Retinal pigment epithelial cell (primary cell): Measurements from ENCODE around the gene AGAP1.

Experiments used
- DNase-seq: peaks from one replicate; pipeline ENCODE4 v3.0.0-alpha.2; 2010; ENCODE audit warnings: low read depth
- H3K4me3 ChIP-seq: 2 replicates; pipeline ENCODE4 v1.5.1; 2011; ENCODE audit warnings: mild to moderate bottlenecking, low read length, control low read depth, moderate library complexity
- CTCF ChIP-seq: conservative IDR thresholded peaks from 2 replicates; pipeline ENCODE4 v1.5.1; 2011; ENCODE audit warnings: low read depth, low read length, control low read depth, inconsistent platforms

The AGAP1 gene

GRCh38 chr2:235829726-235830125, 335.9 kb downstream of the AGAP1 start:
- DNase-seq, result no peak
- no peak overlapping the region for H3K4me3 ChIP-seq
- TF ChIP-seq CTCF, result no peak

DNA sequence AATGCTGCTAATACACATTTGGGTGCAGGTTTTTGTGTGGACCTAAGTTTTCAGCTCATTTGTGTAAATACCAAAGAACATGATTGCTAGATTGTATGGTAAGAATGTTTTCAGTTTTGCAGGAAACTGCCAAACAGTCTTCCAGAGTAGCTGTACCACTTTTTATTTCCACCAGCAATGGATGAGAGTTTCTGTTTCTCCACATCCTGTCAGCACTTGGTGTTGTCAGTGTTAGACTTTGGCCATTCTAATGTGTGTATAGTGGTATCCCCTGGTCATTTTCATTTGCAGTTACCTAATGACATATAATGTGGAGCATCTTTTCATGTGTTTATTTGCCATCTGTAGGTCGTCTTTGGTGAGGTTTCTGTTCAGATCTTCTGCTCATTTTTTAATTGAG, 337.9 kb downstream of the AGAP1 start:
- H3K4me3 ChIP-seq, result no peak overlapping the region
- no peak for TF ChIP-seq CTCF
- DNase-seq, result no peak

DNA sequence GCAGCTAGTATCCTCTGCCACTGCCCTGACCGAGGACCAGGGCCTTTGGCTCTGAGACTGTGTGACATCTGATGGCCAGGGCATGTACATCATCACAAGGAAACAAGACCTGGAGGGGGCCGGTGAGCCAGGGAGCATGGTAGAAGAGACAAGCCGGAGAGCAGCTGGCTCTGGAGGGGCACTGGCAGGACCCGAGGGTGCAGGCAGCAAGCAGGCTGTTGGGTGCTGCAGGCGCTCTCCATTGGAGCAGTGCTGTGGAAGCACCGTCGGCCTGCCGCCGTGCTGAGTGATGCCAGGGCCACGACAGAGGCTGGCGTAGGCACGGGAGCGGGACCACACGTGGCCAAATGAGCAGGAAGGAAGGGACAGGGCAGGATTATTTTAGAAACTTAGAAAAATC, 339.1 kb downstream of the AGAP1 start:
- no peak for TF ChIP-seq CTCF
- no peak for DNase-seq
- H3K4me3 ChIP-seq, result no peak overlapping the region

- no peak for TF ChIP-seq CTCF
- DNase-seq, result no peak
- no peak overlapping the region for H3K4me3 ChIP-seq
Observed at GRCh38 chr2:235833971-235834620, 340.3 kb downstream of the AGAP1 start.

GRCh38 chr2:235834781-235835180, 340.9 kb downstream of the AGAP1 start:
- no peak for TF ChIP-seq CTCF
- no peak for DNase-seq
- H3K4me3 ChIP-seq, result no peak overlapping the region

GRCh38 chr2:235835810-235836209, 342.0 kb downstream of the AGAP1 start:
- DNase-seq, result no peak
- no peak overlapping the region for H3K4me3 ChIP-seq
- no peak for TF ChIP-seq CTCF

DNA sequence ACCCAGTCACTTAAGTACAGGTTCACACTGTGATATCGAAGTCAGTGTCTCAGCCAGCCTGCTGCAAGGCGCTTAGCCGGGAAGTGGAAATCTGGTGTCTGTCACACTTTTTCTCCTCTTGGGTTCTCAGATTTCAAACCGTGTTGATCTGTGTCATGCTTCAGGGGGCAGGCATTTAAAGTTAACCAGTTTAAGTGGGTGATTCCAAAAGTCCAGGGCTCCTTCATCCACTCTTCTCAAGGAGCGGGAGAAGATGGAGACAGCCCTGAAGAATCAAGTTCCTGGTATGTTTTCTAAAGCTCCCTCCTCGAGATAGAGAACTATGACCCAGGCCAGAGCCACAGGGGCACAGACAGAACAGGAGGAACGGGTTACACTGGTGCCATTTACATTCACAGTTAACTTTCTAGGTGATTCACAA, 342.7 kb downstream of the AGAP1 start:
- TF ChIP-seq CTCF, result no peak
- peak; percentile 10 for DNase-seq
- no peak overlapping the region for H3K4me3 ChIP-seq
